ENCODE data around the gene THAP12. TPM values are rescaled to one million over a fixed set of nuclear protein-coding genes. Genes with fewer than 3 reads are reported as not detected.

The THAP12 gene
- total and polyA plus RNA-seq, 2 of the 13 experiments (the other 11 are each of a cell fraction or from before 2014, with no cell fraction given): 18.8 to 51.3 TPM

DNA sequence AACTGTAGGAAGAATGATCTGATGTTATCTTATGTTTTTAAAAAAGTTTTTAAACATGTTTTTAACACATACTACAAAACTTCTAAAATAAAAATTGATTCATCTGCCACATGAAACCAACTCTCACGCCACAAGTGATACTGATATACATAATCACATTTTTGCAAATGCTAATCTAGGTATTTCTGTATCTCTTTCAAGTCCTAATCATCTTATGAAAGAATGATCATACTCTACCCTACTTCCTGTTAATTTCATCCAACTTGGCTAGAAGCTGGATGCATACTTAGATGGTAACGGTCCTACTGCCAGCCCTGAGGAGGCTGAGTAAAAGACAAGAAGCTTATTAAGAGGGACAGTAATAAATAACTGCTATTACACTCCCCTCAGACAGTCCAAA is 19.2 kb downstream of the THAP12 start:
- Histone ChIP-seq H3K79me2 (ENCODE audit: insufficient read depth, low read length) (peaks cover 11% of the 10 kb centered on the region), H3K27me3 (ENCODE audit: control insufficient read depth in 1 of 2, insufficient read depth in 2 of 2, low read length in 2 of 2) (no peaks in the 10 kb centered on the region), H2AFZ (ENCODE audit: low read length) (no peak overlapping the region), H3K36me3 (replicated peaks in 1 of 2; ENCODE audit: control insufficient read depth in 1 of 2, insufficient read depth in 2 of 2, low read length in 2 of 2) (peaks cover 2 to 24% of the 10 kb centered on the region in 2 experiments; a peak in 3 of 5 replicates), H3K9ac (ENCODE audit: insufficient read depth, low read depth, low read length) (no peak overlapping the region), H3K27ac (ENCODE audit: extremely low read length, insufficient read depth, low read length) (no peak overlapping the region), H4K20me1 (ENCODE audit: insufficient read depth, low read length) (no peaks in the 10 kb centered on the region), H3K4me3 (replicated peaks in 1 of 3; ENCODE audit: insufficient read depth in 1 of 3, low read depth in 2 of 3, low read length in 3 of 3) (no peak overlapping the region), H3K4me1 (ENCODE audit: insufficient read depth, low read length) (peaks cover 12% of the 10 kb centered on the region), H3K4me2 (ENCODE audit: low read depth, low read length) (no peak overlapping the region), H3K9me3 (ENCODE audit: low read length) (no peaks in the 10 kb centered on the region)
- TF ChIP-seq HNRNPLL (IDR thresholded peaks at IDR 0.05; ENCODE audit: low read depth, low read length, poor library complexity, severe bottlenecking) (no peak), JDP2 (CRISPR knock-in tag; IDR thresholded peaks at IDR 0.05; ENCODE audit: borderline replicate concordance) (no peak)
- WGBS (ENCODE audit: low lambda C conversion rate): 95% methylated on average over 2 of the region's 2 CpGs
- BruUV-seq (replicated peaks): no TSS peak
- ATAC-seq (no peak), DNase-seq (ENCODE audit: low spot score) (no peak), FAIRE-seq (no peak)
- in situ Hi-C loops (cut with HindIII; ENCODE audit: extremely low pct_ligation_motif_present, low pct_unique_long_range_greater_than_20kb): no loop called here
- ChIA-PET POLR2A (no interaction called here), CTCF (ENCODE audit: low intra/inter-chr PET ratio, low total read pairs) (no interaction called here)
- intact Hi-C loops (cut with micrococcal nuclease; ENCODE audit: unreplicated experiment): no loop called here

DNA sequence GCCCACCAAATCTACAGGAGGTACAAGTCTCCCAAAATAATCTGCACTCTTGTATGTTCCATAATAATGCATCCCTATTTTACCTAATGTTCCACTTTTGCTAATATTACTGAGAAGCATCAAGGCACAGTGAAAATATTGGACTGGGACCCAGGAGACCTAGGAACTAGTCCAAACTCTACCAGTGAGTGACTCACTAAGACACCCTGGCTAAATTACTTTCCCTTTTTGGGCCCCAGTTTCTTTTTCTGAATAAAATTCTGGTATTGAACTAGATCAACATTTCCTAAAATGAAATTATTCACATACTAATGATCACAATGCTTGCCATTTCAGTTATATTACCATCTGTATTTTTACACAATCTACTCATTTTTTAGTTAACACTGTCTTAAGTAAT is 19.6 kb downstream of the THAP12 start:
- no TSS peak for BruUV-seq (replicated peaks)
- ATAC-seq (no peak), FAIRE-seq (no peak), DNase-seq (ENCODE audit: low spot score) (no peak)
- H4K20me1 ChIP-seq (ENCODE audit: insufficient read depth, low read length): no peaks in the 10 kb centered on the region
- peaks cover 8% of the 10 kb centered on the region for H3K79me2 ChIP-seq (ENCODE audit: insufficient read depth, low read length)
- POLR2A ChIA-PET: no interaction called here
- no peak overlapping the region for H2AFZ ChIP-seq (ENCODE audit: low read length)
- TF ChIP-seq NR2F2 (IDR thresholded peaks at IDR 0.05; ENCODE audit: borderline replicate concordance, low read depth) (no peak), NCOA2 (CRISPR knock-in tag; IDR thresholded peaks at IDR 0.05) (no peak), JDP2 (CRISPR knock-in tag; IDR thresholded peaks at IDR 0.05; ENCODE audit: borderline replicate concordance) (no peak), HOXD1 (CRISPR knock-in tag; IDR thresholded peaks at IDR 0.05) (no peak)
- TF ChIP-seq, protein P1, sequence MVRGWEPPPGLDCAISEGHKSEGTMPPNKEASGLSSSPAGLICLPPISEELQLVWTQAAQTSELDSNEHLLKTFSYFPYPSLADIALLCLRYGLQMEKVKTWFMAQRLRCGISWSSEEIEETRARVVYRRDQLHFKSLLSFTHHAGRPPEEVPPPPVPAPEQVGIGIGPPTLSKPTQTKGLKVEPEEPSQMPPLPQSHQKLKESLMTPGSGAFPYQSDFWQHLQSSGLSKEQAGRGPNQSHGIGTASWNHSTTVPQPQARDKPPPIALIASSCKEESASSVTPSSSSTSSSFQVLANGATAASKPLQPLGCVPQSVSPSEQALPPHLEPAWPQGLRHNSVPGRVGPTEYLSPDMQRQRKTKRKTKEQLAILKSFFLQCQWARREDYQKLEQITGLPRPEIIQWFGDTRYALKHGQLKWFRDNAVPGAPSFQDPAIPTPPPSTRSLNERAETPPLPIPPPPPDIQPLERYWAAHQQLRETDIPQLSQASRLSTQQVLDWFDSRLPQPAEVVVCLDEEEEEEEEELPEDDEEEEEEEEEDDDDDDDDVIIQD (CRISPR knock-in tag; IDR thresholded peaks at IDR 0.05; ENCODE audit: low read depth): no peak
- CTCF ChIA-PET (ENCODE audit: low intra/inter-chr PET ratio, low total read pairs): no interaction called here
- H3K27ac ChIP-seq (ENCODE audit: extremely low read length, insufficient read depth, low read length): no peak overlapping the region
- no peak overlapping the region for H3K9ac ChIP-seq (ENCODE audit: insufficient read depth, low read depth, low read length)
- H3K36me3 ChIP-seq (replicated peaks in 1 of 2; ENCODE audit: control insufficient read depth in 1 of 2, insufficient read depth in 2 of 2, low read length in 2 of 2): peaks cover 2 to 24% of the 10 kb centered on the region in 2 experiments; a peak in 3 of 5 replicates
- H3K27me3 ChIP-seq (ENCODE audit: control insufficient read depth in 1 of 2, insufficient read depth in 2 of 2, low read length in 2 of 2): no peaks in the 10 kb centered on the region
- no peak overlapping the region for H3K4me3 ChIP-seq (replicated peaks in 1 of 3; ENCODE audit: insufficient read depth in 1 of 3, low read depth in 2 of 3, low read length in 3 of 3)
- no peaks in the 10 kb centered on the region for H3K9me3 ChIP-seq (ENCODE audit: low read length)
- in situ Hi-C loops (cut with HindIII; ENCODE audit: extremely low pct_ligation_motif_present, low pct_unique_long_range_greater_than_20kb) (no loop called here), intact Hi-C loops (cut with micrococcal nuclease; ENCODE audit: unreplicated experiment) (no loop called here)
- H3K4me1 ChIP-seq (ENCODE audit: insufficient read depth, low read length): peaks cover 8% of the 10 kb centered on the region
- no peak overlapping the region for H3K4me2 ChIP-seq (ENCODE audit: low read depth, low read length)

Measured in HepG2 (cell line).